GM19452 (cell line): ENCODE measurements around the gene PIGZ.

ENCODE experiments used
- ATAC-seq: cut with Tn5 transposase; IDR thresholded peaks from one replicate; pipeline ENCODE4 v1.9.1; 2021; ENCODE audit not compliant: unreplicated experiment

Gene PIGZ

GRCh38 chr3:196916995-196917394, 51.6 kb downstream of the PIGZ start:
- ATAC-seq, result no peak

- ATAC-seq, result no peak
Observed at GRCh38 chr3:196916221-196916620, 52.4 kb downstream of the PIGZ start.

- ATAC-seq, result no peak
Observed at GRCh38 chr3:196915375-196915774, 53.3 kb downstream of the PIGZ start.

- ATAC-seq, result no peak
Observed at GRCh38 chr3:196914866-196915265, 53.8 kb downstream of the PIGZ start.

DNA sequence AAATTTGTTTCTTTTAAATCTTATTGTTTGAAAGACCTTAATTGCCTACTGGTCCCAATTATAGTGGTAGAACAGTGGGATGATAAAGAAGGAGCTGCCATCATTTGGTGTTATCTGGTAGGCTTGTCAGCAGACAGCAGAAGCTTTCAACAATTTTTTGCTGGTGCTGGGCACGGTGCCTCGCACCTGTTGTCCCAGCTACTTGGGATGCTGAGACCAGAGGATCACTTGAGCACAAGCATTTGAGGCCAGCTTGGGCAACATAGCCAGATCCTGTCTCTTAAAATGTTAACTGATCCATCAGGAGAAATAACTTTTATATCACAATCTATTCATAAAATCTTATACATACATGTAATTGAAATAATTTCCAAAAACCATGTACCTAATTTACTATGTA, 64.9 kb downstream of the PIGZ start:
- ATAC-seq, result no peak

- no peak for ATAC-seq
Observed at GRCh38 chr3:196902296-196902695, 66.3 kb downstream of the PIGZ start.

DNA sequence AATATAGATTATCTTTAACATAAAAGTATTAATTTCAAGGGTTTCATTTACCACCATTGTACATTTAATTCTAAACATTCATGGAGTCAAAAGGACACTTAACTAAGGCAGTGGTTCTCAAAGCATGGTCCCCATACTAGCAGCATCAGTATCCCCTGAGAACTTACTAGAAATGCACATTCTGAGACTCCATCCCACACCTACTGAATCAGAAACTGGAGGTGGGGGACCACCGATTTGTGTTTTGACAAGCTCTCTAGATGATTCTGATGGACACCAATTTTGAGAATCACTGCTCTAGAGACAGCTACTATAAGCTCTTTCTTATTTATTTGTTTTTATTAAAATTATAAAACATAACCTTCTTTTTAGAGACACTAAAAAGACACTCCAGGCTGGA, 66.9 kb downstream of the PIGZ start:
- ATAC-seq, result no peak
